ENCODE data around the gene TSPAN16. TPM values are rescaled to one million over a fixed set of nuclear protein-coding genes. Genes with fewer than 3 reads are reported as not detected.

TSPAN16 gene
- total RNA-seq, 4 donors from 2014 or later, result not detected

GRCh38 chr19:11335449-11336146 is 39.6 kb downstream of the TSPAN16 start:
- H3K4me3 ChIP-seq, result no peak overlapping the region
- in situ Hi-C loops (cut with MboI; ENCODE audit: low pct_ligation_motif_present in 1 of 4, low pct_unique_long_range_greater_than_20kb in 1 of 4, low sequenced_read_pairs in 3 of 4) (no loop called here), intact Hi-C loops (cut with DNase I; ENCODE audit: low total_unique reads) (no loop called here)
- peaks cover 0 to 28% (median 6%) of the 10 kb centered on the region in 4 donors for H3K36me3 ChIP-seq
- H3K4me1 ChIP-seq, result peaks cover 10 to 23% (median 22%) of the 10 kb centered on the region in 4 donors
- no peak overlapping the region for H3K27ac ChIP-seq
- WGBS, 2 donors (ENCODE audit: low coverage in 1 of 2), result 95% methylated on average over 17 of the region's 17 CpGs; no CpG with 5 or more reads in 1 of the 2 donors
- DNase-seq, result no peak
- H3K27me3 ChIP-seq, result no peaks in the 10 kb centered on the region
- H3K9me3 ChIP-seq, result no peaks in the 10 kb centered on the region
- TF ChIP-seq CTCF (IDR thresholded peaks at IDR 0.05) (no peak), POLR2A (IDR thresholded peaks at IDR 0.05) (no peak), POLR2AphosphoS5 (IDR thresholded peaks at IDR 0.05) (no peak), EP300 (IDR thresholded peaks at IDR 0.05; ENCODE audit: low read depth) (no peak)

GRCh38 chr19:11337080-11337479 is 41.1 kb downstream of the TSPAN16 start:
- Histone ChIP-seq H3K9me3 (no peaks in the 10 kb centered on the region), H3K36me3 (peaks cover 0 to 21% (median 6%) of the 10 kb centered on the region in 4 donors), H3K4me3 (no peak overlapping the region), H3K27ac (no peak overlapping the region), H3K27me3 (no peaks in the 10 kb centered on the region), H3K4me1 (peaks cover 10 to 23% (median 22%) of the 10 kb centered on the region in 4 donors)
- intact Hi-C loops (cut with DNase I; ENCODE audit: low total_unique reads), result no loop called here
- TF ChIP-seq POLR2AphosphoS5 (IDR thresholded peaks at IDR 0.05) (no peak), POLR2A (IDR thresholded peaks at IDR 0.05) (no peak), CTCF (IDR thresholded peaks at IDR 0.05) (no peak), EP300 (IDR thresholded peaks at IDR 0.05; ENCODE audit: low read depth) (no peak)
- WGBS, 2 donors (ENCODE audit: low coverage in 1 of 2), result 74 to 78% methylated on average over 10 to 14 of the region's 14 CpGs
- in situ Hi-C loops (cut with MboI; ENCODE audit: low pct_ligation_motif_present in 1 of 4, low pct_unique_long_range_greater_than_20kb in 1 of 4, low sequenced_read_pairs in 3 of 4), result no loop called here
- no peak for DNase-seq

- peak overlapping the region in 2 of 4 donors; percentile 70 to 82 for H3K4me3 ChIP-seq
- H3K27me3 ChIP-seq, result no peaks in the 10 kb centered on the region
- intact Hi-C loops (cut with DNase I; ENCODE audit: low total_unique reads) (no loop called here), in situ Hi-C loops (cut with MboI; ENCODE audit: low pct_ligation_motif_present in 1 of 4, low pct_unique_long_range_greater_than_20kb in 1 of 4, low sequenced_read_pairs in 3 of 4) (no loop called here)
- peak; percentile 54 for DNase-seq
- no peaks in the 10 kb centered on the region for H3K9me3 ChIP-seq
- no peak for TF ChIP-seq CTCF (IDR thresholded peaks at IDR 0.05)
- no peak for TF ChIP-seq EP300 (IDR thresholded peaks at IDR 0.05; ENCODE audit: low read depth)
- TF ChIP-seq POLR2A (IDR thresholded peaks at IDR 0.05), result no peak
- no peak for TF ChIP-seq POLR2AphosphoS5 (IDR thresholded peaks at IDR 0.05)
- 20 to 69% methylated on average over 1 to 4 of the region's 7 CpGs for WGBS, 2 donors (ENCODE audit: low coverage in 1 of 2)
- peak overlapping the region; percentile 79 to 93 (median 90) for H3K27ac ChIP-seq
- peaks cover 0 to 21% (median 2%) of the 10 kb centered on the region in 4 donors for H3K36me3 ChIP-seq
- peaks cover 10 to 23% (median 22%) of the 10 kb centered on the region in 4 donors for H3K4me1 ChIP-seq
These were observed 42.2 kb downstream of the TSPAN16 start for GRCh38 chr19:11338121-11338520.

- Histone ChIP-seq H3K36me3 (peaks cover 0 to 18% (median 2%) of the 10 kb centered on the region in 4 donors), H3K27me3 (no peaks in the 10 kb centered on the region), H3K4me3 (peak overlapping the region; percentile 70 to 88 (median 82)), H3K4me1 (peaks cover 10 to 26% (median 24%) of the 10 kb centered on the region in 4 donors), H3K9me3 (no peaks in the 10 kb centered on the region), H3K27ac (peak overlapping the region; percentile 79 to 93 (median 90))
- WGBS, 2 donors (ENCODE audit: low coverage in 1 of 2), result 13 to 16% methylated on average over 3 to 21 of the region's 21 CpGs
- no peak for DNase-seq
- in situ Hi-C loops (cut with MboI; ENCODE audit: low pct_ligation_motif_present in 1 of 4, low pct_unique_long_range_greater_than_20kb in 1 of 4, low sequenced_read_pairs in 3 of 4), result no loop called here
- TF ChIP-seq POLR2AphosphoS5 (IDR thresholded peaks at IDR 0.05) (no peak), EP300 (IDR thresholded peaks at IDR 0.05; ENCODE audit: low read depth) (no peak), POLR2A (IDR thresholded peaks at IDR 0.05) (no peak), CTCF (IDR thresholded peaks at IDR 0.05) (no peak)
- intact Hi-C loops (cut with DNase I; ENCODE audit: low total_unique reads), result no loop called here
These were observed 42.8 kb downstream of the TSPAN16 start for GRCh38 chr19:11338569-11339253.
